Heart right ventricle (tissue), 16 donors: ENCODE data around the gene BCL2. TPM values are rescaled to one million over a fixed set of nuclear protein-coding genes. Genes with fewer than 3 reads are reported as not detected.

Source experiments
- ATAC-seq, 8 donors: fragments of 200-7000 bp; cut with Tn5 transposase; one replicate each; pipeline ENCODE4 v1.9.1; 2020; ENCODE audit warnings: mild to moderate bottlenecking in 8 of 8, moderate library complexity in 8 of 8, moderate number of reproducible peaks in 1 of 8
- DNase-seq, 2 donors: peaks; one replicate each; pipeline ENCODE4 v3.0.0-alpha.2; 2020
- H3K27ac ChIP-seq, 10 donors: fragments of 200-600 bp; sonication (generic) in 2 of 10; one replicate each; pipeline versions ENCODE4 v1.5.0 to v1.8.0; 2020 to 2022; ENCODE audit warnings: mild to moderate bottlenecking in 3 of 10
- H3K27me3 ChIP-seq, 7 donors: fragments of 200-600 bp; one replicate each; pipeline ENCODE4 v1.8.0; 2021 to 2022; ENCODE audit warnings: mild to moderate bottlenecking in 2 of 7
- H3K36me3 ChIP-seq, 9 donors: fragments of 200-600 bp; sonication (generic) in 1 of 9; one replicate each; pipeline versions ENCODE4 v1.5.0 to v1.8.0; 2020 to 2022; ENCODE audit warnings: mild to moderate bottlenecking in 2 of 9
- H3K4me1 ChIP-seq, 9 donors: fragments of 200-600 bp; sonication (generic) in 1 of 9; one replicate each; pipeline versions ENCODE4 v1.5.0 to v1.8.0; 2020 to 2022; ENCODE audit warnings: mild to moderate bottlenecking in 4 of 9
- H3K4me3 ChIP-seq, 10 donors: fragments of 200-600 bp; sonication (generic) in 2 of 10; one replicate each; pipeline versions ENCODE4 v1.5.0 to v1.8.0; 2020 to 2022; ENCODE audit warnings: mild to moderate bottlenecking in 7 of 10, moderate library complexity in 2 of 10
- H3K9me3 ChIP-seq, 11 donors: fragments of 200-600 bp in 10 of 11; sonication (generic) in 2 of 11; one replicate each; pipeline versions ENCODE4 v1.5.0 to v1.8.0; 2013 to 2022; ENCODE audit warnings: mild to moderate bottlenecking in 2 of 11, control low read depth in 1 of 11, moderate library complexity in 1 of 11
- CTCF ChIP-seq, 9 donors: fragments of 200-600 bp; sonication (generic) in 2 of 9; IDR thresholded peaks; one replicate each; pipeline versions ENCODE4 v1.5.0 to v1.8.0; 2021 to 2022; ENCODE audit warnings: antibody characterized with exemption in 9 of 9, mild to moderate bottlenecking in 5 of 9, moderate library complexity in 1 of 9
- WGBS, 2 donors: extraction: QIAGEN DNeasy Blood & Tissue Kit; methylation state at CpG; one replicate each; pipeline ENCODE4 v1.1.7; 2013; ENCODE audit warnings: inconsistent platforms in 1 of 2; 5-methylcytosine and 5-hydroxymethylcytosine counted together
- intact Hi-C, 10 donors: fragments of 100-400 bp; cut with DNase I; formaldehyde crosslinking; loops; one replicate each; pipeline versions ENCODE4 v1.11.1 to v1.14.2; 2022
- polyA plus RNA-seq, 2 donors: library from polyadenylated mRNA; stranded (reverse); fragments of 200-250 nt; gene quantifications; one replicate each; pipeline ENCODE4 v1.2.3, GENCODE V29; 2013
- total RNA-seq, 10 donors: library from RNA; stranded (reverse); fragmentation: NEBNext Ultra II Directional in 3 of 10; extraction: Animal tissue kit (Norgen Biotek cat#: 25700) in 3 of 10; gene quantifications; one replicate each; pipeline versions ENCODE4 v1.2.1 to v1.2.4, GENCODE V29; 2021 to 2023
- donor health status: Arrhythmogenic right ventricular cardiomyopathy.
- donor health status: ischemic (EF 13 %, LVEDD 7.1; RV severe dilation, severe dysfunction).
- donor health status: healthy with polysubstance abuse.
- donor health status: DM: no; HTN: yes; CAD: no.
- donor health status: DM: no; HTN: no; CAD: no.
- donor health status: ischemic (EF 25% LVEDD 6.9; RV normal size, moderate dysfunction).
- donor health status: ischemic (EF 25% LVEDD 5.7; RV mildly dilated, moderate dysfunction).
- donor health status: healthy.
- donor health status: DM: yes; HTN: yes; CAD: no.
- donor health status: Ischemic cardiomyopathy.
- donor health status: ischemic (EF 35%, LVEDD 5.7; RV mildly dilated, moderate dysfunction).
- donor health status: nonischemic (EF 11% LVEDD 7.7; RV severe dilation, severe dysfunction).
- donor health status: DM: yes; HTN: yes; CAD: no.
- donor health status: PGD.
- donor health status: ischemic (EF 29% LVEDD 5.4; RV normal size, mild dysfunction).
- donor health status: nonischemic (EF 23%, LVEDD 6.1; RV moderate dilation, normal function).

BCL2 gene
- total and polyA plus RNA-seq, 12 donors, result 1.5 to 23.1 (median 9.6) TPM

DNA sequence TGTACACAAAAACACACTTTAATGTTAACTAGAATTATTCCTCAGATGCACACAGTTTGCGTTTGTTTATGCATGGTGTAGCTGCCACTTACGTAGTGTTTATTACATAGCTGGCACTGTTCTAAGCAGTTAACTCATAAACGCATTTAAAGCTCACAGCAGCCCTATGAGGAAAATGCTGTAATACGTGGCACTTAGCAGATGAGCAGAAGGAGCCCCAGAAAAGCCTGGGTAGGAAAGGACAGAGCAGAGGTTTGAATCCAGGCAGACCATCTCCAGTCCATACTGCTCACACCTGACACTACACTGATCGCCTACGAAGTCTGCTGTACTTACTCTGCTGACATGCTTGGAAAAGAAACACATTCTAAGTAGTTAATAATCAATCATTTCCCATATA, 66.6 kb downstream of the BCL2 start:
- Histone ChIP-seq H3K4me1 (peaks cover 0 to 40% (median 0%) of the 10 kb centered on the region in 9 donors), H3K36me3 (no peaks in the 10 kb centered on the region), H3K27ac (peak overlapping the region in 1 of 10 donors; percentile 63), H3K9me3 (no peaks in the 10 kb centered on the region), H3K27me3 (no peaks in the 10 kb centered on the region), H3K4me3 (peak overlapping the region in 1 of 10 donors; percentile 16)
- intact Hi-C loops, result no loop called here
- TF ChIP-seq CTCF (IDR thresholded peaks at IDR 0.05), result no peak
- WGBS, 2 donors, result 88 to 90% methylated on average over 6 of the region's 6 CpGs
- DNase-seq (no peak), ATAC-seq (peak in 1 of 8 donors; percentile 20)

DNA sequence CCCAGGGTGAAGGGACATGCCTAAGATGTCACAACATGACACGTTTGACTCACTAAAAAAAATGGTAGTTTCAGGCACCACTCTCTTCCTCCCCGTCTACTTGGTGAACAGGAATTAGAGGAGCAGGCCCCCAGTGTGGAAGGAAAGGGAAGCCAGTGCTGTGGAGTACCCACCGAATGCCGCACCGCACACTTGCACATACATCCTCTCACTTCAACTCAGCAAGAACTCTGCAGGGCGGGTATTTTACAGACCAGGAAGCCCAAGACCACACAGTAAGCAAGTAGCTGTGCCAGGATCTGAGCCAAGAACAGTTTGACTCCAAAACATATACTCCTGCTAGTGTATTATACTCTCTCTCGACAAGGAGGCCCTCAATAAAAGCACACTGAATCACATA, 69.8 kb downstream of the BCL2 start:
- no peaks in the 10 kb centered on the region for H3K27me3 ChIP-seq
- intact Hi-C loops, result loop anchor here in 3 of 10 donors (5.0 to 10.0 kb wide), 2 partner anchors 33 to 95 kb away; no protein-coding TSS in a partner anchor
- H3K27ac ChIP-seq, result peak overlapping the region in 1 of 10 donors; percentile 61
- no peak for TF ChIP-seq CTCF (IDR thresholded peaks at IDR 0.05)
- ATAC-seq (peak in 6 of 8 donors; percentile 23 to 73 (median 40)), DNase-seq (no peak)
- no peaks in the 10 kb centered on the region for H3K9me3 ChIP-seq
- no peak overlapping the region for H3K4me3 ChIP-seq
- H3K36me3 ChIP-seq, result no peaks in the 10 kb centered on the region
- WGBS, 2 donors, result 57 to 69% methylated on average over 7 of the region's 7 CpGs
- H3K4me1 ChIP-seq, result peaks cover 0 to 55% (median 7%) of the 10 kb centered on the region in 9 donors

DNA sequence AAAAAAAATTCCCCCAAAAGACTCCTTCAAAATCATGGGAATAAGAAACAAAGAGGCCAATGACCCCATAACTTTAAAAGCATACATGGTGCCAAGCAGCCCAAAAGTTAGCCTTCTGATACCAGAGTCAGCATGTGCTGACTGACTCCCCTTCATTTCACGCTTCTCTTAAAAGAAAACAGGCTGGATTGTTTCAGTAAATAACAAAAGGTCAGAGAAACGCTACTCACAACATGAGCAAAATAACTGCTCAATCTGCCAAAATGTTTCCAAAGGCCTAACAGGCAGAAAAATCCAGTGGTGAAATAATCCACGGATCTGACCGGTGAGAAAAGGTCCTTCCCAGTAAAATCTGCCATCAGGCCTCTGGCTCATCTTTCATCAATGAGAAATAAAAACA, 71.6 kb downstream of the BCL2 start:
- DNase-seq (no peak), ATAC-seq (no peak)
- no peak overlapping the region for H3K4me3 ChIP-seq
- peaks cover 0 to 44% (median 7%) of the 10 kb centered on the region in 9 donors for H3K4me1 ChIP-seq
- WGBS, 2 donors, result 74 to 80% methylated on average over 4 of the region's 4 CpGs
- H3K9me3 ChIP-seq, result no peaks in the 10 kb centered on the region
- H3K27ac ChIP-seq, result peak overlapping the region in 2 of 10 donors; percentile 9 to 43
- H3K27me3 ChIP-seq, result no peaks in the 10 kb centered on the region
- intact Hi-C loops, result loop anchor here in 3 of 10 donors (5.0 to 10.0 kb wide), 2 partner anchors 34 to 93 kb away; no protein-coding TSS in a partner anchor
- no peaks in the 10 kb centered on the region for H3K36me3 ChIP-seq
- no peak for TF ChIP-seq CTCF (IDR thresholded peaks at IDR 0.05)

DNA sequence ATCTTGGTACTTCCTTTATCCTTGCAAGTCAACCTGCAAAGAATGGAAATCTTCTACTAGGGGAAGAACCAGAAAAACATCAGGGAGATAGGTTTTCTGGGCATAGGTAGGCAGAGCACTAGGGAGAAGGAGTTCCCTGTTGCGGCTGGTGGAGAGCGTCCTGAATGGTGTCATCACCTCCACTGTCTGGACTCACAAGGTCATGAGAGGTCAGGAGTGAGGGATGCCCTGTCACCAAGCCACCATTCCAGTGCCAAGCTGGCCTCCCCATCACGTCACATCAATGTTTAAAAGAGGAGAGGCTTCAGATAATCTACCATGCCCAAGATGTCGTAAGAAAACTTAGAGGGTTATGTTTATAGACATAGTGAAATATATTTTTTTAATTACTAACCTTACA, 72.1 kb downstream of the BCL2 start:
- Histone ChIP-seq H3K36me3 (no peaks in the 10 kb centered on the region), H3K9me3 (no peaks in the 10 kb centered on the region), H3K27ac (peak overlapping the region in 2 of 10 donors; percentile 9 to 43), H3K4me3 (no peak overlapping the region), H3K4me1 (peaks cover 0 to 40% (median 7%) of the 10 kb centered on the region in 9 donors), H3K27me3 (no peaks in the 10 kb centered on the region)
- TF ChIP-seq CTCF (IDR thresholded peaks at IDR 0.05), result no peak
- intact Hi-C loops, result loop anchor here in 3 of 10 donors (5.0 to 10.0 kb wide), 2 partner anchors 35 to 93 kb away; no protein-coding TSS in a partner anchor
- ATAC-seq (peak in 2 of 8 donors; percentile 32 to 67), DNase-seq (no peak)
- WGBS, 2 donors, result 75 to 86% methylated on average over 4 of the region's 4 CpGs
